Measurements from ENCODE around the gene CHCT1. TPM values are rescaled to one million over a fixed set of nuclear protein-coding genes. Genes with fewer than 3 reads are reported as not detected.
"Not testable (repeated sequence)": the region's sequence is repeated elsewhere in the genome, so short reads cannot be mapped to it uniquely, and the experiment has no call there.

CHCT1 gene
- polyA plus RNA-seq, 1 donor: not detected

GRCh38 chr17:60423865-60424264 is 1.6 kb downstream of the CHCT1 start:
- WGBS (ENCODE audit: insufficient coverage, low lambda C conversion rate): no CpG with 5 or more reads among the region's 3 CpGs
- peaks cover 7% of the 10 kb centered on the region for H3K27me3 ChIP-seq (ENCODE audit: control insufficient read depth, insufficient read depth, low read length)
- no peaks in the 10 kb centered on the region for H3K36me3 ChIP-seq (ENCODE audit: control insufficient read depth, insufficient read depth, low read length)
- no peak for DNase-seq
- no peak overlapping the region for H3K4me3 ChIP-seq (ENCODE audit: low read length)
- no peaks in the 10 kb centered on the region for H3K9me3 ChIP-seq (ENCODE audit: control insufficient read depth, low read depth, low read length)
- no peak overlapping the region for H3K27ac ChIP-seq (ENCODE audit: low read length)
- H3K4me1 ChIP-seq (ENCODE audit: control insufficient read depth, insufficient read depth, low read length): peaks cover 2% of the 10 kb centered on the region

- no CpG with 5 or more reads among the region's 6 CpGs for WGBS (ENCODE audit: insufficient coverage, low lambda C conversion rate)
- Histone ChIP-seq H3K9me3 (ENCODE audit: control insufficient read depth, low read depth, low read length) (no peaks in the 10 kb centered on the region), H3K36me3 (ENCODE audit: control insufficient read depth, insufficient read depth, low read length) (no peaks in the 10 kb centered on the region), H3K27ac (ENCODE audit: low read length) (no peak overlapping the region), H3K4me3 (ENCODE audit: low read length) (no peak overlapping the region), H3K27me3 (ENCODE audit: control insufficient read depth, insufficient read depth, low read length) (peaks cover 7% of the 10 kb centered on the region), H3K4me1 (ENCODE audit: control insufficient read depth, insufficient read depth, low read length) (peaks cover 2% of the 10 kb centered on the region)
- DNase-seq: no peak
These were observed 3.3 kb downstream of the CHCT1 start for GRCh38 chr17:60425626-60426025.

- Histone ChIP-seq H3K27ac (ENCODE audit: low read length) (no peak overlapping the region), H3K36me3 (ENCODE audit: control insufficient read depth, insufficient read depth, low read length) (no peaks in the 10 kb centered on the region), H3K9me3 (ENCODE audit: control insufficient read depth, low read depth, low read length) (no peaks in the 10 kb centered on the region), H3K4me3 (ENCODE audit: low read length) (no peak overlapping the region), H3K27me3 (ENCODE audit: control insufficient read depth, insufficient read depth, low read length) (peaks cover 7% of the 10 kb centered on the region), H3K4me1 (ENCODE audit: control insufficient read depth, insufficient read depth, low read length) (peaks cover 2% of the 10 kb centered on the region)
- no peak for DNase-seq
- no CpG with 5 or more reads among the region's 10 CpGs for WGBS (ENCODE audit: insufficient coverage, low lambda C conversion rate)
These were observed 4.3 kb downstream of the CHCT1 start for GRCh38 chr17:60426596-60426995.

- H3K9me3 ChIP-seq (ENCODE audit: control insufficient read depth, low read depth, low read length); H3K27me3 ChIP-seq (ENCODE audit: control insufficient read depth, insufficient read depth, low read length); H3K4me3 ChIP-seq (ENCODE audit: low read length); H3K27ac ChIP-seq (ENCODE audit: low read length); H3K4me1 ChIP-seq (ENCODE audit: control insufficient read depth, insufficient read depth, low read length); H3K36me3 ChIP-seq (ENCODE audit: control insufficient read depth, insufficient read depth, low read length); DNase-seq: not testable (repeated sequence)
- 100% methylated on average over 2 of the region's 6 CpGs for WGBS (ENCODE audit: insufficient coverage, low lambda C conversion rate)
These were observed 6.2 kb downstream of the CHCT1 start for GRCh38 chr17:60428491-60428890.

- DNase-seq; H3K4me1 ChIP-seq (ENCODE audit: control insufficient read depth, insufficient read depth, low read length); H3K27me3 ChIP-seq (ENCODE audit: control insufficient read depth, insufficient read depth, low read length); H3K4me3 ChIP-seq (ENCODE audit: low read length); H3K9me3 ChIP-seq (ENCODE audit: control insufficient read depth, low read depth, low read length); H3K36me3 ChIP-seq (ENCODE audit: control insufficient read depth, insufficient read depth, low read length); H3K27ac ChIP-seq (ENCODE audit: low read length): not testable (repeated sequence)
- WGBS (ENCODE audit: insufficient coverage, low lambda C conversion rate): no CpG with 5 or more reads among the region's 7 CpGs
These were observed 8.3 kb downstream of the CHCT1 start for GRCh38 chr17:60430561-60430960.

- not testable (repeated sequence) for H3K4me3 ChIP-seq (ENCODE audit: low read length); H3K27ac ChIP-seq (ENCODE audit: low read length); H3K36me3 ChIP-seq (ENCODE audit: control insufficient read depth, insufficient read depth, low read length); H3K27me3 ChIP-seq (ENCODE audit: control insufficient read depth, insufficient read depth, low read length); DNase-seq; H3K4me1 ChIP-seq (ENCODE audit: control insufficient read depth, insufficient read depth, low read length); H3K9me3 ChIP-seq (ENCODE audit: control insufficient read depth, low read depth, low read length)
- no CpG with 5 or more reads among the region's 4 CpGs for WGBS (ENCODE audit: insufficient coverage, low lambda C conversion rate)
These were observed 11.0 kb downstream of the CHCT1 start for GRCh38 chr17:60433021-60433997.

- DNase-seq: peak; percentile 37 to 49
- WGBS (ENCODE audit: insufficient coverage, low lambda C conversion rate): 0% methylated on average over 1 of the region's 28 CpGs
- H3K4me1 ChIP-seq (ENCODE audit: control insufficient read depth, insufficient read depth, low read length): no peaks in the 10 kb centered on the region
- no peak overlapping the region for H3K27ac ChIP-seq (ENCODE audit: low read length)
- H3K36me3 ChIP-seq (ENCODE audit: control insufficient read depth, insufficient read depth, low read length): no peaks in the 10 kb centered on the region
- no peaks in the 10 kb centered on the region for H3K9me3 ChIP-seq (ENCODE audit: control insufficient read depth, low read depth, low read length)
- no peaks in the 10 kb centered on the region for H3K27me3 ChIP-seq (ENCODE audit: control insufficient read depth, insufficient read depth, low read length)
- H3K4me3 ChIP-seq (ENCODE audit: low read length): no peak overlapping the region
These were observed 13.2 kb downstream of the CHCT1 start for GRCh38 chr17:60435244-60436167.

- Histone ChIP-seq H3K27ac (ENCODE audit: low read length) (no peak overlapping the region), H3K4me1 (ENCODE audit: control insufficient read depth, insufficient read depth, low read length) (no peaks in the 10 kb centered on the region), H3K27me3 (ENCODE audit: control insufficient read depth, insufficient read depth, low read length) (no peaks in the 10 kb centered on the region), H3K4me3 (ENCODE audit: low read length) (no peak overlapping the region), H3K9me3 (ENCODE audit: control insufficient read depth, low read depth, low read length) (no peaks in the 10 kb centered on the region), H3K36me3 (ENCODE audit: control insufficient read depth, insufficient read depth, low read length) (no peaks in the 10 kb centered on the region)
- WGBS (ENCODE audit: insufficient coverage, low lambda C conversion rate): no CpG with 5 or more reads among the region's 5 CpGs
- DNase-seq: no peak
These were observed 14.4 kb downstream of the CHCT1 start for GRCh38 chr17:60436676-60437075.

GRCh38 chr17:60439501-60439900 is 17.2 kb downstream of the CHCT1 start:
- DNase-seq: no peak
- H3K27ac ChIP-seq (ENCODE audit: low read length): no peak overlapping the region
- no peaks in the 10 kb centered on the region for H3K27me3 ChIP-seq (ENCODE audit: control insufficient read depth, insufficient read depth, low read length)
- H3K36me3 ChIP-seq (ENCODE audit: control insufficient read depth, insufficient read depth, low read length): peaks cover 1% of the 10 kb centered on the region
- H3K4me1 ChIP-seq (ENCODE audit: control insufficient read depth, insufficient read depth, low read length): no peaks in the 10 kb centered on the region
- no peaks in the 10 kb centered on the region for H3K9me3 ChIP-seq (ENCODE audit: control insufficient read depth, low read depth, low read length)
- WGBS (ENCODE audit: insufficient coverage, low lambda C conversion rate): 75% methylated on average over 2 of the region's 2 CpGs
- no peak overlapping the region for H3K4me3 ChIP-seq (ENCODE audit: low read length)

Data from large intestine (tissue), 3 donors.